H9 (cell line): Measurements from ENCODE around the gene HS2ST1. TPM values are rescaled to one million over a fixed set of nuclear protein-coding genes. Genes with fewer than 3 reads are reported as not detected.

Experiments used
- DNase-seq: peaks from one replicate; pipeline ENCODE4 v3.0.0-alpha.2; 2017
- H2AFZ ChIP-seq: one replicate; pipeline ENCODE4 v1.6.1; 2013; ENCODE audit warnings: mild to moderate bottlenecking, low read length, control low read depth, moderate library complexity
- H2AK5ac ChIP-seq: 2 replicates; pipeline ENCODE4 v1.6.1; 2013; ENCODE audit warnings: low read length, control low read depth, mixed read lengths; ENCODE audit not compliant: insufficient read length
- H2BK120ac ChIP-seq: one replicate; pipeline ENCODE4 v1.6.1; 2013; ENCODE audit warnings: low read depth, mild to moderate bottlenecking, low read length, control low read depth, inconsistent platforms; ENCODE audit not compliant: poor library complexity, severe bottlenecking
- H2BK12ac ChIP-seq: 2 replicates; pipeline ENCODE4 v1.6.1; 2013; ENCODE audit warnings: low read length, control low read depth, mixed read lengths, low read depth; ENCODE audit not compliant: insufficient read length
- H2BK15ac ChIP-seq: 2 replicates; pipeline ENCODE4 v1.6.1; 2013; ENCODE audit warnings: low read depth, low read length, control low read depth
- H2BK20ac ChIP-seq: one replicate; pipeline ENCODE4 v1.6.1; 2013; ENCODE audit warnings: low read depth, mild to moderate bottlenecking, low read length, control low read depth, inconsistent platforms; ENCODE audit not compliant: poor library complexity, severe bottlenecking
- H2BK5ac ChIP-seq: 2 replicates; pipeline ENCODE4 v1.6.1; 2013; ENCODE audit warnings: low read length, control low read depth, mixed read lengths; ENCODE audit not compliant: insufficient read length
- H3K14ac ChIP-seq: 2 replicates; pipeline ENCODE4 v1.6.1; 2013; ENCODE audit warnings: low read length, control low read depth; ENCODE audit not compliant: insufficient read depth
- H3K18ac ChIP-seq: 2 replicates; pipeline ENCODE4 v1.6.1; 2013; ENCODE audit warnings: low read depth, mild to moderate bottlenecking, mixed read lengths, low read length, control low read depth; ENCODE audit not compliant: insufficient read length
- H3K23ac ChIP-seq: 2 replicates; pipeline ENCODE4 v1.6.1; 2013; ENCODE audit warnings: low read length, control low read depth, mixed read lengths, low read depth; ENCODE audit not compliant: insufficient read length
- H3K23me2 ChIP-seq: 2 replicates; pipeline ENCODE4 v1.6.1; 2013; ENCODE audit warnings: low read depth, mild to moderate bottlenecking, mixed read lengths, low read length, control low read depth; ENCODE audit not compliant: insufficient read length, poor library complexity, severe bottlenecking
- H3K27ac ChIP-seq: 2 replicates; pipeline ENCODE4 v1.5.1; 2013; ENCODE audit warnings: low read length, control low read depth, mixed read lengths, low read depth; ENCODE audit not compliant: insufficient read length
- H3K27me3 ChIP-seq: 2 replicates; pipeline ENCODE4 v1.6.1; 2013; ENCODE audit warnings: low read length, control low read depth, inconsistent platforms; ENCODE audit not compliant: insufficient read depth
- H3K4ac ChIP-seq: 2 replicates; pipeline ENCODE4 v1.6.1; 2013; ENCODE audit warnings: low read depth, mild to moderate bottlenecking, control low read depth, inconsistent platforms, low read length, moderate library complexity
- H3K4me1 ChIP-seq: 2 replicates; pipeline ENCODE4 v1.6.1; 2013; ENCODE audit warnings: low read length, control low read depth, inconsistent platforms; ENCODE audit not compliant: insufficient read depth
- H3K4me2 ChIP-seq: 2 replicates; pipeline ENCODE4 v1.6.1; 2013; ENCODE audit warnings: low read length, control low read depth, mixed read lengths; ENCODE audit not compliant: insufficient read length, insufficient read depth
- H3K56ac ChIP-seq: 2 replicates; pipeline ENCODE4 v1.6.1; 2013; ENCODE audit warnings: low read depth, mild to moderate bottlenecking, mixed read lengths, low read length, control low read depth; ENCODE audit not compliant: insufficient read length
- H3K79me1 ChIP-seq: 2 replicates; pipeline ENCODE4 v1.6.1; 2013; ENCODE audit warnings: low read depth, mild to moderate bottlenecking, moderate library complexity, low read length, control low read depth, inconsistent platforms; ENCODE audit not compliant: insufficient read depth, poor library complexity, severe bottlenecking
- H3K79me2 ChIP-seq: 2 replicates; pipeline ENCODE4 v1.6.1; 2013; ENCODE audit warnings: low read length, control low read depth, inconsistent platforms; ENCODE audit not compliant: insufficient read depth
- H3K9ac ChIP-seq: 2 replicates; pipeline ENCODE4 v1.6.1; 2013; ENCODE audit warnings: low read length, control low read depth, mixed read lengths; ENCODE audit not compliant: insufficient read length; ENCODE audit errors: extremely low read depth
- H3K9me3 ChIP-seq: one replicate; pipeline ENCODE4 v1.6.1; 2013; ENCODE audit warnings: low read depth, low read length, inconsistent platforms; ENCODE audit not compliant: control insufficient read depth
- H3T11ph ChIP-seq: one replicate; pipeline ENCODE4 v1.6.1; 2013; ENCODE audit warnings: mild to moderate bottlenecking, low read length, control low read depth, inconsistent platforms
- H4K20me1 ChIP-seq: one replicate; pipeline ENCODE4 v1.6.1; 2013; ENCODE audit not compliant: control insufficient read depth, insufficient read length, insufficient read depth
- H4K5ac ChIP-seq: 2 replicates; pipeline ENCODE4 v1.6.1; 2013; ENCODE audit warnings: low read depth, mild to moderate bottlenecking, mixed read lengths, low read length, control low read depth; ENCODE audit not compliant: insufficient read length
- H4K8ac ChIP-seq: replicated peaks from 2 replicates; pipeline ENCODE4 v1.6.1; 2013; ENCODE audit warnings: low read length, control low read depth, mixed read lengths, low read depth; ENCODE audit not compliant: insufficient read length
- H4K91ac ChIP-seq: 2 replicates; pipeline ENCODE4 v1.6.1; 2013; ENCODE audit warnings: low read depth, mild to moderate bottlenecking, moderate library complexity, mixed read lengths, low read length, control low read depth; ENCODE audit not compliant: insufficient read length
- H3K27ac Mint-ChIP-seq, 3 experiments: 2 replicates in 2 of 3; 3 replicates in 1 of 3; pipeline ENCODE4 v1.8.0; 2020 to 2021; ENCODE audit warnings: mixed read lengths in 3 of 3, mild to moderate bottlenecking in 1 of 3, moderate library complexity in 1 of 3
- H3K27me3 Mint-ChIP-seq: 2 replicates; pipeline ENCODE4 v1.8.0; 2021; ENCODE audit warnings: low read depth, mild to moderate bottlenecking, moderate library complexity, mixed read lengths
- H3K36me3 Mint-ChIP-seq, 3 experiments: 2 replicates in 2 of 3; 3 replicates in 1 of 3; pipeline ENCODE4 v1.8.0; 2020 to 2021; ENCODE audit warnings: low read depth in 3 of 3, mixed read lengths in 3 of 3; ENCODE audit not compliant: insufficient read depth in 1 of 3
- H3K4me1 Mint-ChIP-seq, 2 experiments: 2 replicates each; pipeline ENCODE4 v1.8.0; 2020; ENCODE audit warnings: mixed read lengths in 2 of 2
- H3K4me3 Mint-ChIP-seq, 2 experiments: 2 replicates in 1 of 2; 3 replicates in 1 of 2; pipeline ENCODE4 v1.8.0; 2020 to 2021; ENCODE audit warnings: mild to moderate bottlenecking in 2 of 2, mixed read lengths in 2 of 2, moderate library complexity in 1 of 2
- H3K9me3 Mint-ChIP-seq, 2 experiments: 2 replicates in 1 of 2; 3 replicates in 1 of 2; pipeline ENCODE4 v1.8.0; 2020; ENCODE audit warnings: mild to moderate bottlenecking in 2 of 2, mixed read lengths in 2 of 2, moderate library complexity in 1 of 2
- WGBS: extraction: QIAGEN DNeasy Blood & Tissue Kit; methylation state at CpG from one replicate; pipeline ENCODE4 v1.1.7; 2013; ENCODE audit warnings: missing lambda C conversion rate, low lambda C conversion rate, mixed read lengths; ENCODE audit not compliant: insufficient read length; ENCODE audit errors: extremely low coverage; 5-methylcytosine and 5-hydroxymethylcytosine counted together
- total RNA-seq: library from RNA; stranded (reverse); gene quantifications from 2 replicates; pipeline ENCODE4 v1.2.1, GENCODE V29; 2021
- TF ChIP-seq, protein P1 (sequence below): fragments of 200-600 bp; sonication (generic); conservative IDR thresholded peaks from 3 replicates; pipeline ENCODE4 v1.8.0; 2021; ENCODE audit warnings: antibody characterized with exemption, mild to moderate bottlenecking

Gene HS2ST1
- total RNA-seq, 1 experiment from 2014 or later, result 20.1 TPM

DNA sequence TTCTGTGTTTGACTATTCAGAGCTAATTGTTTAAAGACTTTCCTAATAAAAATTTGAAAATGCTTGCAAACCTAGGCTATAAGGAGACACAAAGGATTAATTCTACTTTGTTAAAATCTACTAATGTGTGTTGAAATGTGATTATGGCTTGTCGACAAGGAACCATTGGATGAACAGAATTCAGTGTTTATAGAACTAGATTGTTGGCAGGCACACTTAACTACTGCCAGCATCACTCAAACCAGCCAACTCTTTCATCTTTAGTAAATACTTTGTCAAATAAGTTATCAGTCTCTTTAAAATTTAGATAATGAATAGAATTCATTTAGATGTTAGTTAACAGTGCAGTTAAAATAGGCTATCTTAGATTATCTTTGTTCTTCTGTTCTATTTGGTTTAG is 27.6 kb downstream of the HS2ST1 start:
- H3K4me1 Mint-ChIP-seq, result peaks cover 21% of the 10 kb centered on the region in 2 experiments
- Histone ChIP-seq H3K4me1 (no peaks in the 10 kb centered on the region), H3K9me3 (no peaks in the 10 kb centered on the region), H3K9ac (no peak overlapping the region), H3K56ac (no peak overlapping the region), H4K91ac (no peak overlapping the region), H4K20me1 (no peaks in the 10 kb centered on the region), H3K23me2 (no peaks in the 10 kb centered on the region), H2BK120ac (no peak overlapping the region), H2AFZ (no peak overlapping the region), H3K23ac (no peak overlapping the region), H2BK15ac (no peak overlapping the region), H3K79me1 (peaks cover 3% of the 10 kb centered on the region), H4K5ac (no peak overlapping the region), H3K27ac (no peak overlapping the region), H2AK5ac (no peak overlapping the region), H2BK20ac (no peak overlapping the region), H3K79me2 (peaks cover 6% of the 10 kb centered on the region; the same call in 1 of the 2 replicates), H3K4ac (no peak overlapping the region), H3K18ac (no peak overlapping the region), H2BK12ac (no peak overlapping the region), H3T11ph (no peak overlapping the region), H3K27me3 (no peaks in the 10 kb centered on the region), H2BK5ac (no peak overlapping the region), H4K8ac (no peak overlapping the region), H3K14ac (no peak overlapping the region), H3K4me2 (no peak overlapping the region)
- TF ChIP-seq, protein P1, sequence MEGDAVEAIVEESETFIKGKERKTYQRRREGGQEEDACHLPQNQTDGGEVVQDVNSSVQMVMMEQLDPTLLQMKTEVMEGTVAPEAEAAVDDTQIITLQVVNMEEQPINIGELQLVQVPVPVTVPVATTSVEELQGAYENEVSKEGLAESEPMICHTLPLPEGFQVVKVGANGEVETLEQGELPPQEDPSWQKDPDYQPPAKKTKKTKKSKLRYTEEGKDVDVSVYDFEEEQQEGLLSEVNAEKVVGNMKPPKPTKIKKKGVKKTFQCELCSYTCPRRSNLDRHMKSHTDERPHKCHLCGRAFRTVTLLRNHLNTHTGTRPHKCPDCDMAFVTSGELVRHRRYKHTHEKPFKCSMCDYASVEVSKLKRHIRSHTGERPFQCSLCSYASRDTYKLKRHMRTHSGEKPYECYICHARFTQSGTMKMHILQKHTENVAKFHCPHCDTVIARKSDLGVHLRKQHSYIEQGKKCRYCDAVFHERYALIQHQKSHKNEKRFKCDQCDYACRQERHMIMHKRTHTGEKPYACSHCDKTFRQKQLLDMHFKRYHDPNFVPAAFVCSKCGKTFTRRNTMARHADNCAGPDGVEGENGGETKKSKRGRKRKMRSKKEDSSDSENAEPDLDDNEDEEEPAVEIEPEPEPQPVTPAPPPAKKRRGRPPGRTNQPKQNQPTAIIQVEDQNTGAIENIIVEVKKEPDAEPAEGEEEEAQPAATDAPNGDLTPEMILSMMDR, result no peak
- WGBS, result no CpG with 5 or more reads among the region's 1 CpG
- no peaks in the 10 kb centered on the region for H3K9me3 Mint-ChIP-seq
- no peaks in the 10 kb centered on the region for H3K36me3 Mint-ChIP-seq
- DNase-seq, result no peak
- no peak overlapping the region for H3K27ac Mint-ChIP-seq
- no peak overlapping the region for H3K4me3 Mint-ChIP-seq
- H3K27me3 Mint-ChIP-seq, result no peaks in the 10 kb centered on the region
